Karpas-422 (cell line): Measurements from ENCODE around the gene AGBL4. TPM values are rescaled to one million over a fixed set of nuclear protein-coding genes. Genes with fewer than 3 reads are reported as not detected.

Experiments
- DNase-seq: peaks from one replicate; pipeline ENCODE4 v3.0.0-alpha.2; 2015
- H2AFZ ChIP-seq: fragments of 200-600 bp; sonication (generic); 2 replicates; pipeline ENCODE4 v1.6.1; 2014; ENCODE audit warnings: antibody characterized with exemption, low read length, mixed read lengths
- H3K27ac ChIP-seq: fragments of 200-600 bp; sonication (generic); 2 replicates; pipeline ENCODE4 v1.5.1; 2014; ENCODE audit warnings: mild to moderate bottlenecking, low read length, moderate library complexity
- H3K27me3 ChIP-seq: fragments of 200-600 bp; sonication (generic); 2 replicates; pipeline ENCODE4 v1.6.1; 2014; ENCODE audit warnings: low read length, mixed read lengths
- H3K36me3 ChIP-seq: fragments of 200-600 bp; sonication (generic); 2 replicates; pipeline ENCODE4 v1.6.1; 2014; ENCODE audit warnings: low read length, mixed read lengths; ENCODE audit not compliant: insufficient read depth
- H3K4me1 ChIP-seq: fragments of 200-600 bp; sonication (generic); 2 replicates; pipeline ENCODE4 v1.6.1; 2014; ENCODE audit warnings: mild to moderate bottlenecking, low read length, mixed read lengths
- H3K4me2 ChIP-seq: fragments of 200-600 bp; sonication (generic); 2 replicates; pipeline ENCODE4 v1.6.1; 2014; ENCODE audit warnings: low read length, low read depth, mild to moderate bottlenecking; ENCODE audit not compliant: poor library complexity, severe bottlenecking
- H3K4me3 ChIP-seq: fragments of 200-600 bp; sonication (generic); 2 replicates; pipeline ENCODE4 v1.5.1; 2014; ENCODE audit warnings: mild to moderate bottlenecking, antibody characterized with exemption, low read length, mixed read lengths
- H3K79me2 ChIP-seq: fragments of 200-600 bp; sonication (generic); 2 replicates; pipeline ENCODE4 v1.6.1; 2014; ENCODE audit warnings: mild to moderate bottlenecking, low read length, mixed read lengths
- H3K9ac ChIP-seq: fragments of 200-600 bp; sonication (generic); 2 replicates; pipeline ENCODE4 v1.6.0; 2014; ENCODE audit warnings: low read length
- H3K9me2 ChIP-seq: fragments of 200-600 bp; sonication (generic), shearing (Covaris generic); replicated peaks from 2 replicates; pipeline ENCODE4 v1.6.0; 2014; ENCODE audit warnings: mild to moderate bottlenecking, low read length, moderate library complexity; ENCODE audit not compliant: insufficient read depth
- H3K9me3 ChIP-seq: fragments of 300-700, 200-600 bp; sonication (generic); 2 replicates; pipeline ENCODE4 v1.6.1; 2014; ENCODE audit warnings: low read length, mixed read lengths
- H4K20me1 ChIP-seq: fragments of 200-600 bp; sonication (generic); 2 replicates; pipeline ENCODE4 v1.6.1; 2014; ENCODE audit warnings: mild to moderate bottlenecking, antibody characterized with exemption, low read length, low read depth; ENCODE audit not compliant: insufficient read depth
- total RNA-seq: library from RNA; depleted of rRNA; stranded (reverse); fragments of >200 nt; shearing (Covaris generic); gene quantifications from 2 replicates; pipeline ENCODE4 v1.2.3, GENCODE V29; 2014; ENCODE audit warnings: low replicate concordance

Gene AGBL4
- total RNA-seq, 1 experiment from 2014 or later, result not detected

DNA sequence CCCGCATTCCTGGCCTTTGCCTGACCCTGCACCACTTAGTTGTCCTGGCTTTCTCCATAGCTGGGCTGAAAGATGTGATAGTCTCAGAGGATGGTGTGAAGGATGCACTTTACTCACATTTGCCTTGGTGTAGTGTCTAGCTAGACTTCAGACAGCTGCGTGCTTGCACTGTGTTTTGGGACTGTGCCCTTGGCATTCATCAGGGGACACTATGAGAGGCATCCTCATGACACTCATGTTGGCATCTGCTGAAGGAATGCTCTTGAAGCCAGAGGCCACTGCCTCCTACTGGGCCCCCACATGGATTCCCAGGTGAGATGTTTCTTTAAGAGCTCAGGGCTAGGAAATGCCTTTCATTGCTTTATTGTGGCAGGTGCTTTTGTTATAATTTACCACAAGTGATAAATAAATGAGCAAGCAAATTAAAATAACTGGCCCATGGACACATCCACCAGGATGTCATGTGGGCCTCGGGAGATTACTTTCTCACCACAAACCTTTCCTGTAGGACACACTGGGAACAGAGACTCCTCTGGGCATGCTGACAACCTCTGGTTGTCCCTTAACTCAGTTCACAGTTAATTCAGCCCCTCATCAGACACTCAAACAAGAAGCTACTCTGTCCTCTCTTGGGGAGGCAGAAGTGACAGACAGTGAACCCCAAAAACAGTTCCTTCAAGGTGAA lies 1452.3 kb downstream of the AGBL4 start:
- H3K27ac ChIP-seq, result no peak overlapping the region
- H3K4me3 ChIP-seq, result no peak overlapping the region
- H3K9me2 ChIP-seq, result no peaks in the 10 kb centered on the region
- no peaks in the 10 kb centered on the region for H3K9me3 ChIP-seq
- no peaks in the 10 kb centered on the region for H3K36me3 ChIP-seq
- H3K79me2 ChIP-seq, result no peaks in the 10 kb centered on the region
- H2AFZ ChIP-seq, result no peak overlapping the region
- no peak overlapping the region for H3K4me2 ChIP-seq
- H3K4me1 ChIP-seq, result no peaks in the 10 kb centered on the region
- no peaks in the 10 kb centered on the region for H4K20me1 ChIP-seq
- no peak for DNase-seq
- H3K9ac ChIP-seq, result no peak overlapping the region
- H3K27me3 ChIP-seq, result no peaks in the 10 kb centered on the region

DNA sequence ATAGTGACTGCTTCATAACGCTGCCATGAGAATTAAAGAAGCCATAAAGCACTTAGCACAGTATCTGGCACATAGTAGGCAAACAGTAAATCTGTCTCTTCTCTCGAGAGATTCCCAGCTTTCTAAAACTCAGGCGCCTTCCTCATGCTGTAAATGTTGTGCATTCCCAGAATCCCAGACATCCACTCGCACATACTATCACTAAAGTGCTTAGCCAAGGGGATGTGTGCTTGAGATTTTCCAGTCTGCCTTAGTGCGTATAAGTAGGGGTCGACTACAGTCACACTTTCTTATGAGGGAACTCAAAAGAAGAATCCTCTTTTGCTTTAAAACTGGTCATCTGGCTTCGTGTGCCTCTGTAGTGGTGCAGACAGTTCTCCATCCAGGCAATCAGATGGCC lies 1453.2 kb downstream of the AGBL4 start:
- Histone ChIP-seq H3K4me1 (no peaks in the 10 kb centered on the region), H3K4me2 (no peak overlapping the region), H3K9me2 (no peaks in the 10 kb centered on the region), H3K9ac (no peak overlapping the region), H3K79me2 (no peaks in the 10 kb centered on the region), H3K36me3 (no peaks in the 10 kb centered on the region), H3K9me3 (no peaks in the 10 kb centered on the region), H3K4me3 (no peak overlapping the region), H3K27me3 (no peaks in the 10 kb centered on the region), H3K27ac (no peak overlapping the region), H4K20me1 (no peaks in the 10 kb centered on the region), H2AFZ (no peak overlapping the region)
- DNase-seq, result no peak

- no peak overlapping the region for H2AFZ ChIP-seq
- H3K9me3 ChIP-seq, result no peaks in the 10 kb centered on the region
- H3K4me2 ChIP-seq, result no peak overlapping the region
- H3K4me1 ChIP-seq, result no peaks in the 10 kb centered on the region
- no peaks in the 10 kb centered on the region for H3K9me2 ChIP-seq
- H3K4me3 ChIP-seq, result no peak overlapping the region
- no peak overlapping the region for H3K9ac ChIP-seq
- no peak for DNase-seq
- no peaks in the 10 kb centered on the region for H3K79me2 ChIP-seq
- no peaks in the 10 kb centered on the region for H3K27me3 ChIP-seq
- no peaks in the 10 kb centered on the region for H4K20me1 ChIP-seq
- H3K36me3 ChIP-seq, result no peaks in the 10 kb centered on the region
- H3K27ac ChIP-seq, result no peak overlapping the region
These were observed 1455.3 kb downstream of the AGBL4 start for GRCh38 chr1:48568501-48568900.

- H3K27ac ChIP-seq, result no peak overlapping the region
- H3K4me3 ChIP-seq, result no peak overlapping the region
- H4K20me1 ChIP-seq, result no peaks in the 10 kb centered on the region
- no peaks in the 10 kb centered on the region for H3K36me3 ChIP-seq
- no peak for DNase-seq
- no peaks in the 10 kb centered on the region for H3K4me1 ChIP-seq
- no peaks in the 10 kb centered on the region for H3K27me3 ChIP-seq
- H3K9me3 ChIP-seq, result no peaks in the 10 kb centered on the region
- H2AFZ ChIP-seq, result no peak overlapping the region
- H3K9me2 ChIP-seq, result no peaks in the 10 kb centered on the region
- H3K4me2 ChIP-seq, result no peak overlapping the region
- H3K79me2 ChIP-seq, result no peaks in the 10 kb centered on the region
- no peak overlapping the region for H3K9ac ChIP-seq
These were observed 1457.3 kb downstream of the AGBL4 start for GRCh38 chr1:48566492-48566891.

DNA sequence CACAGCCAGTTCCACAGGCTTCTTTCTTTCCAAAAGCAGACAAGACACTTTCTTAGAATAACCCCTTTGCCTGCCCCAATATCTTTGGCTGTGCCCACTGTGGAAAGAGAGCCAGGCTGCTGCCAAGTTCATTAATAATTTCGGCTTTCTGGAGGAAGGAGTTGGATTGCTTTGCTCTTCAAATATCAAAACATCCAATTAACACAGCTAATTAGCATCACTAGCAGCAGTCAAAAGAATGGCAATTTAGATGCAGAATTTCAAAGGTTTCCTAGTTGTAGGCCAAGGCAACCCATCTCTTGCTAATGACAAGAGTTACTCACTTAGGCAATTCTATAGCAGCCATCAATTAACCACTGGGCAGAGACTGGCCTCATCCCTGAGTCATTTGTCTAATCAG lies 1460.7 kb downstream of the AGBL4 start:
- H2AFZ ChIP-seq, result no peak overlapping the region
- H4K20me1 ChIP-seq, result no peaks in the 10 kb centered on the region
- H3K27me3 ChIP-seq, result no peaks in the 10 kb centered on the region
- H3K4me3 ChIP-seq, result no peak overlapping the region
- H3K9me3 ChIP-seq, result no peaks in the 10 kb centered on the region
- H3K9me2 ChIP-seq, result no peaks in the 10 kb centered on the region
- H3K4me1 ChIP-seq, result no peaks in the 10 kb centered on the region
- no peak overlapping the region for H3K9ac ChIP-seq
- DNase-seq, result no peak
- H3K27ac ChIP-seq, result no peak overlapping the region
- no peak overlapping the region for H3K4me2 ChIP-seq
- no peaks in the 10 kb centered on the region for H3K79me2 ChIP-seq
- H3K36me3 ChIP-seq, result no peaks in the 10 kb centered on the region

DNA sequence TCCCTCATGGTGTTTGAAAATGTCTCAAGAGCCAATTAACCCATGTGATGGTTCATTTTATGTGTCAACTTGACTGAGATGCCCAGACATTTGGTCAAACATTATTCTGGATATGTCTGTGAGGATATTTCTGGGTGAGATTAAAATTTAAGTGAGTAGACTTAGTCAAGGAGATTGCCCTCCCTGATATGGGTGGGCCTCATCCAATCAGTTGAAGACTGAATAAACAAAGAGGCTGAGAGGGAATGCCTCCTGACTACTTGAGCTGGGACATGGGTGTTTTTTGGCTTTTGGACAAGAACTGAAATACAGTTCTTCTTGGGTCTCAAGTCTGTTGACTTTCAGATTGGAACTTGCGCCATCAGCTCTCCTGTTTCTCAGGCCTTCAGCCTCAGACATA lies 1462.3 kb downstream of the AGBL4 start:
- Histone ChIP-seq H3K4me2 (no peak overlapping the region), H3K36me3 (no peaks in the 10 kb centered on the region), H3K27ac (no peak overlapping the region), H3K9ac (no peak overlapping the region), H3K27me3 (no peaks in the 10 kb centered on the region), H4K20me1 (no peaks in the 10 kb centered on the region), H3K79me2 (no peaks in the 10 kb centered on the region), H3K9me2 (no peaks in the 10 kb centered on the region), H3K4me3 (no peak overlapping the region), H3K4me1 (no peaks in the 10 kb centered on the region), H3K9me3 (no peaks in the 10 kb centered on the region), H2AFZ (no peak overlapping the region)
- DNase-seq, result no peak

- Histone ChIP-seq H3K27ac (no peak overlapping the region), H3K9me2 (no peaks in the 10 kb centered on the region), H3K9me3 (no peaks in the 10 kb centered on the region), H3K4me2 (no peak overlapping the region), H3K4me3 (no peak overlapping the region), H2AFZ (no peak overlapping the region), H3K9ac (no peak overlapping the region), H3K79me2 (no peaks in the 10 kb centered on the region), H3K36me3 (no peaks in the 10 kb centered on the region), H3K4me1 (no peaks in the 10 kb centered on the region), H3K27me3 (no peaks in the 10 kb centered on the region), H4K20me1 (no peaks in the 10 kb centered on the region)
- DNase-seq, result no peak
These were observed 1463.2 kb downstream of the AGBL4 start for GRCh38 chr1:48560577-48560976.

DNA sequence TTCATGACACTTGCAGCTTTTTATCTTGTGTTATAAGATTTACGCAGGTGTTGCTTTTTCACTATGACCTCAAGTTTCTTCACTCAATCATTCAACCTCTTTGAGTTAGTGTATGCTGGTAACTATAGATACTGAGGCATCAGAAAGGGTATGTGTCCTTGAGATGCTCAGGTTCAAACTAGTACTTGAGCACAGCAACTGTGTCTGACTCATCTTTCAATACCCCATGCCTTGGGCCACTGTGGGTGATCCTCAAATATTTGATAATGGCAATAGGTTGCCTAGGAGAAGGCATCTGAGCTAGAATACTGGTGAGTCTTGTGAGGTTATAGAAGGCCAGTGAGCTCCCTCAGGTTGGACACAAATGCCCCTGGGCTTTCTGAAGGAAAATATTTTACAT lies 1463.6 kb downstream of the AGBL4 start:
- Histone ChIP-seq H3K4me2 (no peak overlapping the region), H3K79me2 (no peaks in the 10 kb centered on the region), H3K27ac (no peak overlapping the region), H3K9ac (no peak overlapping the region), H3K36me3 (no peaks in the 10 kb centered on the region), H2AFZ (no peak overlapping the region), H4K20me1 (no peaks in the 10 kb centered on the region), H3K4me3 (no peak overlapping the region), H3K9me3 (no peaks in the 10 kb centered on the region), H3K4me1 (no peaks in the 10 kb centered on the region), H3K9me2 (no peaks in the 10 kb centered on the region), H3K27me3 (no peaks in the 10 kb centered on the region)
- DNase-seq, result no peak

- no peak for DNase-seq
- no peaks in the 10 kb centered on the region for H3K27me3 ChIP-seq
- H3K9me3 ChIP-seq, result no peaks in the 10 kb centered on the region
- H2AFZ ChIP-seq, result no peak overlapping the region
- no peaks in the 10 kb centered on the region for H3K9me2 ChIP-seq
- H3K4me3 ChIP-seq, result no peak overlapping the region
- no peaks in the 10 kb centered on the region for H4K20me1 ChIP-seq
- H3K36me3 ChIP-seq, result no peaks in the 10 kb centered on the region
- H3K27ac ChIP-seq, result no peak overlapping the region
- H3K79me2 ChIP-seq, result no peaks in the 10 kb centered on the region
- H3K4me1 ChIP-seq, result no peaks in the 10 kb centered on the region
- H3K9ac ChIP-seq, result no peak overlapping the region
- no peak overlapping the region for H3K4me2 ChIP-seq
These were observed 1465.4 kb downstream of the AGBL4 start for GRCh38 chr1:48558366-48558765.
